Activated naive CD4-positive, alpha-beta T cell treated with anti-CD3 and anti-CD28 coated beads, Interleukin-2, amount 50 U/mL, for 24 hours (primary cell): ENCODE data around the gene IL2.

Source experiments
- H3K27ac Mint-ChIP-seq: one replicate; pipeline ENCODE4 v1.8.0; 2021; ENCODE audit warnings: mild to moderate bottlenecking, mixed read lengths
- H3K27me3 Mint-ChIP-seq: one replicate; pipeline ENCODE4 v1.8.0; 2021; ENCODE audit warnings: mixed read lengths
- H3K36me3 Mint-ChIP-seq: one replicate; pipeline ENCODE4 v1.8.0; 2021; ENCODE audit warnings: mixed read lengths
- H3K4me1 Mint-ChIP-seq: one replicate; pipeline ENCODE4 v1.8.0; 2021; ENCODE audit warnings: mixed read lengths
- H3K4me3 Mint-ChIP-seq: one replicate; pipeline ENCODE4 v1.8.0; 2021; ENCODE audit warnings: mild to moderate bottlenecking, mixed read lengths
- H3K9me3 Mint-ChIP-seq: one replicate; pipeline ENCODE4 v1.8.0; 2021; ENCODE audit warnings: mixed read lengths

IL2 gene

DNA sequence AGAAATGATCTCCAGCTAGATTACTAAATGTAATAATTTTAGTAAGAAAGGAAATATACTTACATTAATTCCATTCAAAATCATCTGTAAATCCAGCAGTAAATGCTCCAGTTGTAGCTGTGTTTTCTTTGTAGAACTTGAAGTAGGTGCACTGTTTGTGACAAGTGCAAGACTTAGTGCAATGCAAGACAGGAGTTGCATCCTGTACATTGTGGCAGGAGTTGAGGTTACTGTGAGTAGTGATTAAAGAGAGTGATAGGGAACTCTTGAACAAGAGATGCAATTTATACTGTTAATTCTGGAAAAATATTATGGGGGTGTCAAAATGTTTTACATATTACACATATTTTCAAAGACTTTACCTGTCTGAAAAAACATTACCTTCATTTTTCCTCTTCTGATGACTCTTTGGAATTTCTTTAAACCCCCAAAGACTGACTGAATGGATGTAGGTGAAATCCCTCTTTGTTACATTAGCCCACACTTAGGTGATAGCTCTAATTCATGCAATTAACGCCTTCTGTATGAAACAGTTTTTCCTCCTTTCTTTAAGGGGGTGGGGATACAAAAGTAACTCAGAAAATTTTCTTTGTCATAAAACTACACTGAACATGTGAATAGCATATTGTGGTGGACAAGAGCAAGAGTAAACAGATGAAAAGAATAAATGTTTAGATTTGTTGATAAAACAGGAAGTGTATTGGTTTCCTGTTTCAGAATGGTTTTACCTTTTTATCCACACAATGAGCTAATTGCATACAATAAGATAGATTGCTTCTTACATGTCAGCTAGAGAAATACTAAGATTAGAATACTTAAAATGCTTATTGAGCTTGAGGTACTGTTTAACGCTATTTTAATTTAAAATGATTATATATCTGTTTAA lies at the start of gene IL2:
Gene IL2, minus strand, starts transcription at position 495 of the 886 bp plus-strand sequence. Its CDS starts 285 bp downstream, at position 210.
- H3K36me3 Mint-ChIP-seq: peaks cover 31% of the 10 kb centered on the region

DNA sequence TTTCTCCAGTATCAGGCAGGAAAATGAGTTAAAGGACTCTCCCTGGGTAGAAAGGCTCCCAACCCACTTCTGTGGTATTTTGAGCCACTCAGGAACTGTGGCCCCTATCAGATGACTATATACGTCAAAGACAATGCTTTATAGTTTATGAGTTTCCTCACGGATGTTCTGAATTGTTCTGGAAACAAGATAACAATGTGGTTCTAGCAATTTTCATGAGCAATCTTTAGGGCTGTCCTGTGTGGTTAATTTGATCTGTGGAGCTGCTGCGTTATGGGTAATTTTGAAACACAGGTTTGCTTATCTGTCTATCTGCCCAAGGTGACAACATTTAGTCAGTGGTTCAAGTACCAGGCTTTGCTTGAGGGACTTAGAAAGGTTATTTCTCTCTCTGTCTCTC lies 46.7 kb upstream of the IL2 start:
- peak overlapping the region; percentile 19 for H3K4me3 Mint-ChIP-seq
- H3K27ac Mint-ChIP-seq: peak overlapping the region; percentile 80
- peaks cover 45% of the 10 kb centered on the region for H3K4me1 Mint-ChIP-seq
- H3K9me3 Mint-ChIP-seq: peaks cover 4% of the 10 kb centered on the region
- H3K36me3 Mint-ChIP-seq: no peaks in the 10 kb centered on the region
- H3K27me3 Mint-ChIP-seq: no peaks in the 10 kb centered on the region

More for the DNA sequence above, at the start of gene IL2:
- no peaks in the 10 kb centered on the region for H3K9me3 Mint-ChIP-seq
- peak within 1 kb of the TSS; percentile 97 for H3K27ac Mint-ChIP-seq
- H3K4me1 Mint-ChIP-seq: peaks cover 38% of the 10 kb centered on the region
- peak within 1 kb of the TSS; percentile 91 for H3K4me3 Mint-ChIP-seq
- no peaks in the 10 kb centered on the region for H3K27me3 Mint-ChIP-seq

DNA sequence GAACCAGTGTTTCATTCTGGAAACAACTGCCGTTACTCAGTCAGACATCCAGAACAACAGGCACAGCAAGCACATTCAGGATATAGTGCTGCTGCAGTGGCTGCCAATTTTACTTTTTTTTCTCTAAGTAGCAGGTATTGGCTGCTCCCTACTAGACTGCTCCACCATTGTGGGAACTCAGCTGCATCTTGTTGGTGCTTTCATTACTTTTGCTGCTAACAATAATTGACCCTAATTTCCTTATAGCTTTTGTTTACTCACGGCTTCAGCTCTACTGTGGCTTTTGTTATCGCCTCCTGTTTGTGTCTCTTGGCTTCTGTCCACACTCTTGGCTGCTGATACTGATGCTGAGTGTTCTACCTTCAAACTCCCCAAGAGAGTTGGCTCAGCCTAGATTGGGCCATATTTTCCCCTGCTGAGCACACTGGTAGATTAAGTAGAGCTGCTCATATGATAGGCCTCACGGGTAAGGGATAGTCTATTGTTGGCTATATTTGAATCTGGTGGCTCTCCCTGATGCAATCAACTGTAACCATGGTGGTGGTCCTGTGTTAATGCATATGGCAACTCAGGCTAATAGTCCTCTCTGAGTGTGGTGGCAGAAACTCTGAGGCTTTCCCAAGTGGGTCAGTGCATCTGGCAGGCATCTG lies 44.5 kb upstream of the IL2 start:
- Mint-ChIP-seq H3K4me3 (no peak overlapping the region), H3K9me3 (peaks cover 4% of the 10 kb centered on the region), H3K27ac (no peak overlapping the region), H3K4me1 (peaks cover 24% of the 10 kb centered on the region), H3K36me3 (no peaks in the 10 kb centered on the region), H3K27me3 (no peaks in the 10 kb centered on the region)

DNA sequence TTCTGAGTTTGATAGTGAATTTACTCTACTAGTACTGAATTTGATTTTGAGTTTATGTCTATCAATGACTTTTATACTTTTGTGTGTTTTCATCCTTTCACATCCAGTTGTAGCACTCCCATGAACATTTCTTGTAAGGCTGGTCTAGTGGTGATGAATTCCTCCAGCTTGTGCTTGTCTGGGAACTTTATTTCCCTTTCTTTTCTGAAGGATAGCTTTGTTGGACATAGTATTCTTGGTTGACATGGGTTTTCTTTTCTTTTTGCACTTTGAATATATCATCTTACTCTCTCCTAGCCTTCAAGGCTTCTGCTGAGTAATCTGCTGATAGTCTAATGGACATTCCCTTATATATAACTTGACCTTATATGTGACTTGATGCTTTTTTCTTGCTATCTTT lies 32.5 kb upstream of the IL2 start:
- H3K4me3 Mint-ChIP-seq: no peak overlapping the region
- no peaks in the 10 kb centered on the region for H3K27me3 Mint-ChIP-seq
- no peak overlapping the region for H3K27ac Mint-ChIP-seq
- peaks cover 25% of the 10 kb centered on the region for H3K9me3 Mint-ChIP-seq
- no peaks in the 10 kb centered on the region for H3K4me1 Mint-ChIP-seq
- H3K36me3 Mint-ChIP-seq: peaks cover 12% of the 10 kb centered on the region

DNA sequence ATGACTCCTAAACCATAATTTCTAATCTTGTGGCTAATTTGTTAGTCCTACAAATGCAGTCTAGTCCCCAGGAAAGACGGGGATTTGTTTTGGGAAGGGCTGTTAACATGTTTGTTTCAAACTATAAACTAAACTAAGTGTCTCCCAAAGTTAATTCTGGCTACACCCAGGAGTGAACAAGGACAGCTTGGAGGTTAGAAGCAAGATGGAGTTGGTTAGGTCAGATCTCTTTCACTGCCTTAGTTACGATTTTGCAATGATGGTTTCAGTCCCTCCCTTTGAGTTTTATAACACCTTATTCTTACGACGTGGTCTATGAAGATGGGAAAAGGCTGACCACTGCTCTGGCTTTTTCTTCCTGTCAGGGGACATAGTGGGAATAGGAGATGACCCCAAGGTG lies 27.0 kb upstream of the IL2 start:
- Mint-ChIP-seq H3K36me3 (peaks cover 5% of the 10 kb centered on the region), H3K27me3 (no peaks in the 10 kb centered on the region), H3K4me3 (no peak overlapping the region), H3K4me1 (no peaks in the 10 kb centered on the region), H3K9me3 (peaks cover 14% of the 10 kb centered on the region), H3K27ac (no peak overlapping the region)

DNA sequence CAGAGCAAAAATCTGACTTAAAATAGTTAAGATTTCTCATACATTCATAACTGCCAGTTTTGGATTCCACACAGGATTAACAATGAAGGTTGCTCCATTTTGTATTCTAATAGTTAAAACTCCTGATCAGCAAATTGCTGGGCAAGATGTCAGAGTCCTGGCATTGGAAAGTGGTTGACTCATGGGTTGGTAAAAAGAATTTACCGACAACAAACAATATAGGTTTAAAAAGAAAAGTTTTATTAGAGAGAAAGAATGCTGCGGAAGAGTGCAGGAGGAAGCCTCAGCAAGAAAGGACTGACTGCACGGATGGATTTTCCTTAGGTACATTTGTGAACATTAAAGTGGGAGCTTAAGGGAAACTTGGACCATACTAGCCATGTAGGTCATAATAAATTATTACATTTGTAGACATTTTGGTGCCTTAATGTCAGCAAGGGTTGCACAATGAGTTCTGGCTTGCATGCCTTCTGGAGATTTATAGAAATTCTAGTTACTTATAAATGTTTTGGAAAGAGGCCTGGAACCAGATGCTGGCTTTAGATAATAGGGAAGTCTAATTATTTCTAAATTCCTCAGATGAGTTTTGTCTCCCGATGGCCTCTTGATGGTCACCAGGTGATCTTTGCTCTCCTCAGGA lies 25.4 kb upstream of the IL2 start:
- no peaks in the 10 kb centered on the region for H3K36me3 Mint-ChIP-seq
- H3K27ac Mint-ChIP-seq: no peak overlapping the region
- H3K27me3 Mint-ChIP-seq: no peaks in the 10 kb centered on the region
- no peak overlapping the region for H3K4me3 Mint-ChIP-seq
- peaks cover 9% of the 10 kb centered on the region for H3K4me1 Mint-ChIP-seq
- H3K9me3 Mint-ChIP-seq: peaks cover 3% of the 10 kb centered on the region

DNA sequence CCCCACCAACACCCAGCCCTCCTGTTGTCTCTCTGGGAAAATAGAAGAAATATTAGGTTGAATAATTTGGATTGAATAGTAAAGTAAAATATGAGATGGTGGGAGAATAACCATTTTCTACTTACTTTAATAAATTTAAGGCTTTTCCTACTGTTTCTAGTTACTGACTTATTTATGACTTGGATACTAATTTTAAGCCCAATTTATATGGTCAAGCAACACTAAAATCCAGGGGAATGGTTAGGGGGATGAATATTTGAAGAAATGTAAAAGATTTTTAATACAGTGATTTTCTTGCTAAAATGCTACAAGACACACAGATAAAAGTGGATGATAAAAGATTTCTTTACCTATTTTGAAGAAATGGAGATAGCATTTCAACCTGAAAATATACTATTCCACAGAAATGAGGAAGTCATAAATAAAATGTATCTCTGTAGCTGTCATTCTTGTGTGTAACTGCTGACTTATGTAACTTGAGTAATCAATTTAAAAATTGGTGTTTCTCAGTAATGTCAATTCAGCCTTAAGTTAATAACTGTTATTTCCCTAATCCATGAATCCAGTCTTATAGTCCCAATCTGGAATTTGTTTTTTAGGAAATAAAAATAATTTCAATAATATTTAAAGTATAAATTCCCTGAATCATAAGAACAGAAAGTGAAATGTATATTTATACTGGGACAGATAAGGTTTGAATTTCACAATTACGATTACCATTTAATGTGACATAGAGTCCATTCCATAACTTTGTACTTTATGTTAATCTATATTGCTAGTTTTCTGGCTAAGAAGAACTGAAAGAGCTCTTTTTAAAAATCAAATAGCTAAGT lies 24.3 kb upstream of the IL2 start:
- no peak overlapping the region for H3K27ac Mint-ChIP-seq
- H3K27me3 Mint-ChIP-seq: no peaks in the 10 kb centered on the region
- H3K36me3 Mint-ChIP-seq: no peaks in the 10 kb centered on the region
- peaks cover 18% of the 10 kb centered on the region for H3K4me1 Mint-ChIP-seq
- no peak overlapping the region for H3K4me3 Mint-ChIP-seq
- H3K9me3 Mint-ChIP-seq: no peaks in the 10 kb centered on the region

DNA sequence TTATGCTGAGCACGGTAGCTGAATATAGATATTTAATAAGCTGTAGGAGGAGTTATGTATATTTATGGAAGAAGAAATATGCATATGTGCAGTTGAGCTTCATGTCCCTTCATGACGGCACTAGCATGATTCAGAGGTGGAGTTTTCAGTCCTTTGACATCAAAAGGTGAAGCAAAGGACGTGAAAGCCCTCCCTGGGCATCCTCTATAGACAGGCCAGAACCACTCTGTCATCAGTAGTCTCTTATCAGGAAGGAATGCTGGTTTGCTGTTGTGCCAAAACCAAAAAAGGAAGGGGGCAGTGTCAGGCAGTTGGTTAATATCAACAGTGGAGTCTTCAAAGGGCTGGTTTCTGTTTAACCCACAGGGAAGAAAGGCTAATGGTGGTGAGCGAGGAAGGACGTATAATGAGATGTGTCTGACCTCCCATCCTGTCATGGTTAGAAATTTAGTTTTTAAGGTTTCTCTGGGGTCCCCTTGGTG lies 23.5 kb upstream of the IL2 start:
- no peak overlapping the region for H3K4me3 Mint-ChIP-seq
- no peaks in the 10 kb centered on the region for H3K9me3 Mint-ChIP-seq
- H3K27me3 Mint-ChIP-seq: no peaks in the 10 kb centered on the region
- H3K36me3 Mint-ChIP-seq: no peaks in the 10 kb centered on the region
- H3K27ac Mint-ChIP-seq: no peak overlapping the region
- peaks cover 18% of the 10 kb centered on the region for H3K4me1 Mint-ChIP-seq

DNA sequence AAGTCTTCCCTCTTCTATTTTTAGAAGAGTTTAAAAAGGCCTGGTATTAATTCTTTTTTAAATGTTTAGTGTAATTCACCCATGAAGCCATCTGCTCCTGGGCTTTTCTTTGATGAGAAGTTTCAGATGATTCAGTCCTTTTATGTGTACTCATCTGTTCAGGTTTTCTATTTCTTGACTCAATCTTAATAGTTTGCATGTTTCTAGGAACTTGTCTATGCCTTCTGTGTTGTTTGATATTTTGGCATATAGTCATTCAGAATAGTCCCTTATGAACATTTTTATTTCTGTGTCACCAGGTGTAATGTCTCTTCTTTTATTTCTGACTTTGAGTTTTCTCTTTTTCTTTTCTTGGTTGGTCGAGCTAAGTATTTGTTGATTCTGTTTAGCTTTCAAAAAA lies 20.2 kb upstream of the IL2 start:
- Mint-ChIP-seq H3K27me3 (no peaks in the 10 kb centered on the region), H3K4me1 (peaks cover 21% of the 10 kb centered on the region), H3K27ac (peak overlapping the region; percentile 80), H3K4me3 (peak overlapping the region; percentile 51), H3K36me3 (no peaks in the 10 kb centered on the region), H3K9me3 (no peaks in the 10 kb centered on the region)

DNA sequence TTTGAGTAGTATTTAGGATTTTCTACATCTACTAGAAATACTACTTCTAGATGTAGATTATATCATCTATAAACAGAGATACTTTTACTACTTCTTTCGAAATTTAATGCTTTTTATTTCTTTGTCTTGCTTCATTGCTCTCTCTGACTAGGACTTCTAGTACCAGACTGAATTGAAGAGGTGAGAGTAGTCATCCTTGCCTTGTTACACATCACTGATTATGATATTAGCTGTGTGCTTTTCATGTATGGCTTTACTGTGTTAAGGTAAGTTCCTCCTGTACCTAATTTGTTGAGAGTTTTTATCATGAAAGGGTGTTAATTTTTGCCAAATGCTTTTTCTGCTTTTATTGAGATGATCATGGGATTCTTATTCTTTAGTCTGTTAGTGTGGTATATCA lies 19.6 kb upstream of the IL2 start:
- no peaks in the 10 kb centered on the region for H3K9me3 Mint-ChIP-seq
- H3K27me3 Mint-ChIP-seq: no peaks in the 10 kb centered on the region
- peak overlapping the region; percentile 51 for H3K4me3 Mint-ChIP-seq
- H3K36me3 Mint-ChIP-seq: no peaks in the 10 kb centered on the region
- peak overlapping the region; percentile 80 for H3K27ac Mint-ChIP-seq
- H3K4me1 Mint-ChIP-seq: peaks cover 22% of the 10 kb centered on the region

DNA sequence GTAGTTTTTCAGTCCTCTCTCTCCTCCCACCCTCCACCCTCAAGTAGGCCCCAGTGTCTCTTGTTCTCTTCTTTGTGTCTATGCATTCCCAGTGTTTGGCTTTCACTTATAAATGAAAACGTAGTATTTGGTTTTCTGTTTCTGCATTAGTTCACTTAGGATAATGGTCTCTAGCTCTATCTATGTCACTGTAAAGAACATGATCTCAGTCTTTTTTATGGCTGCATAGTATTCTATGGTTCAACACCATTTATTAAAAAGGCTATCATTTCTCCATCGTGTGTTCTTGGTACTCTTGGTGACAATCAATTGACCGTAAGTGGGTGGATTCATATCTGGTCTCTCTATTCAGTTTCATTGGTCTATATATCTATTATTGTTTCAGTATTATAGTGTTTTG lies 18.7 kb upstream of the IL2 start:
- Mint-ChIP-seq H3K4me3 (no peak overlapping the region), H3K27me3 (no peaks in the 10 kb centered on the region)

DNA sequence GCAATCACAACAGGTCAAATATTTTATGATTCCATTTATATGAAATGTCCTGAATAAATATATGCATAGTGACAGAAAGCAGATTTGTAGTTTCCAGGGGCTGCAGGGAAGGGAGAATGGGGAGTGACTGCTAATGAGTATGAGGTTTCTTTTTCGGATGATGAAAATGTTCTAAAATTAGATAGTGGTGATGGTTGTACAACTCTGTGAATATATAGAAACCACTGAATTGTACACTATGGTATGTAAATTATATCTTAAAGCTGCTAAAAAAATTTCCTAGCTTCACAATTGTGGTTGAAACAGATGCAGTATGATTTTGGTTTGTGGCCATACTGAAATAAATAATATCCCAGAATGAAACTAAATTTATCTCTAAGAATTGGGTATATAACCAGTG lies 12.9 kb upstream of the IL2 start:
- Mint-ChIP-seq H3K4me3 (no peak overlapping the region), H3K4me1 (peaks cover 4% of the 10 kb centered on the region), H3K9me3 (no peaks in the 10 kb centered on the region), H3K27ac (no peak overlapping the region), H3K36me3 (peaks cover 2% of the 10 kb centered on the region), H3K27me3 (no peaks in the 10 kb centered on the region)

More for the DNA sequence above, 18.7 kb upstream of the IL2 start:
- Mint-ChIP-seq H3K27ac (no peak overlapping the region), H3K4me1 (peaks cover 22% of the 10 kb centered on the region), H3K9me3 (no peaks in the 10 kb centered on the region), H3K36me3 (no peaks in the 10 kb centered on the region)

DNA sequence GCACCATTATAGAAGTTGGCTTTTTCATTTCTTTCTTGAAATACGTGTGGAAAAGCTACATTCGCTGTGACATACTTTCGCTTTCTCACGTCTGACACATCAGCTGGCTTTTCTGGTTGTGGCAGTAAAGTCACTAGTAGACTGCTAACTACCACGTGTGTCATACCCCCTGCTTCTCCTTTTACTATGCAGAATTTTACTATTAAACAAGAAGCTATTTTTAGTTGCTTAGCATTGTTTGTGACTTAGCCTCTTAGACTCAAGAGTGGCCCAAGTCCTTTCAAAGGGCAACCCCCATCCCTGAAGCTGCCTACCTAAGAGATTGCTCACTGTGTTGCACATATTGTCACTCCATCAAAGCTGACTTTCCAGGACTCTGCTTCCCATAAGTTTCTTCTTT lies 2.1 kb upstream of the IL2 start:
- H3K27ac Mint-ChIP-seq: peak overlapping the region; percentile 90
- H3K4me1 Mint-ChIP-seq: peaks cover 33% of the 10 kb centered on the region
- peak overlapping the region; percentile 85 for H3K4me3 Mint-ChIP-seq
- peaks cover 19% of the 10 kb centered on the region for H3K36me3 Mint-ChIP-seq
- no peaks in the 10 kb centered on the region for H3K27me3 Mint-ChIP-seq
- no peaks in the 10 kb centered on the region for H3K9me3 Mint-ChIP-seq

DNA sequence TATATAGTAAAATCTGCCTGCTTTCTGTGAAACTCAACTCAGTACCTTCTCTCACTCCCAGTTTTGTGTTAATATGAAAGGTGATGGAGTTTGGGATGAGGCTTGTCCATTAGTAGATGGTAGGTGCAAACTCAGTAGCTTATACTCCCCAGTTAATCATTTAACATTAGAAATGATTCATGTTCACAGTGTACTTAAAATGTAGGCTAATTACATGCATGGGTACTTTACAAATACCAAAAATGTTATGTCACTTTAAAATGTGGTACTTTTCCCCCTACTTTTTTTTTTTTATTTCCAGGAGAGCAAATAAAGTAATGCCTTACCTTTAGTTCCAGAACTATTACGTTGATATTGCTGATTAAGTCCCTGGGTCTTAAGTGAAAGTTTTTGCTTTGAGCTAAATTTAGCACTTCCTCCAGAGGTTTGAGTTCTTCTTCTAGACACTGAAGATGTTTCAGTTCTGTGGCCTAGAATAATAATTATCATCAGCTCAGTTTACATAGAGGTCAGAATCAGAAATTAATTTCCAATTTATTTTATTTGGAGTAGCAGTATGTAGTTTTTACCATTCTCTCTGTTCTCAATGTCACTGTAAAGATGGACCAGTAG lies 3.0 kb downstream of the IL2 start:
- Mint-ChIP-seq H3K27me3 (no peaks in the 10 kb centered on the region), H3K4me3 (peak overlapping the region; percentile 91), H3K36me3 (peaks cover 39% of the 10 kb centered on the region), H3K4me1 (peaks cover 35% of the 10 kb centered on the region), H3K9me3 (no peaks in the 10 kb centered on the region), H3K27ac (peak overlapping the region; percentile 97)

DNA sequence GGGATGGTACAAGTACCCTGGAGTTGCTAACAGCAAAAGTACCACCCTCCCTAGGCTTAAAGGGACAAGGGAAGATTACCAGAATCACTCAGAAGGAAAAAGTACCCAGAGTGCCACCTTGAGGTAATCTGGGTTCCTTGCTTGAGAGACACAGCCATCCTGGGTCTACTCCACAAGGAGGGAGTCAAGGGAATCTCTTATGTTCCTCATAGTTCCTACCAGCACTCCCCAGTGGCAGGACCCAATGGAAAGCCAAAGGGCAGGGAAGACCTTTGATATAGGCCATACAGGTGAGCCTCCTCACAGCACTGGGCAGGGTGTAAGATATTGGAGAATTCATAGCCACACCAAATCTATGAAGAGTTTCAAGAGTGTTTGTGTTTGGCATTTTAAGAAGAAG lies 5.7 kb downstream of the IL2 start:
- no peaks in the 10 kb centered on the region for H3K27me3 Mint-ChIP-seq
- peak overlapping the region; percentile 95 for H3K27ac Mint-ChIP-seq
- peak overlapping the region; percentile 91 for H3K4me3 Mint-ChIP-seq
- H3K4me1 Mint-ChIP-seq: peaks cover 12% of the 10 kb centered on the region
- no peaks in the 10 kb centered on the region for H3K9me3 Mint-ChIP-seq
- peaks cover 40% of the 10 kb centered on the region for H3K36me3 Mint-ChIP-seq
